ENCODE measurements around the gene BIRC7.

- no peak for TF ChIP-seq EP300 (IDR thresholded peaks at IDR 0.05)
- TF ChIP-seq, protein P1, sequence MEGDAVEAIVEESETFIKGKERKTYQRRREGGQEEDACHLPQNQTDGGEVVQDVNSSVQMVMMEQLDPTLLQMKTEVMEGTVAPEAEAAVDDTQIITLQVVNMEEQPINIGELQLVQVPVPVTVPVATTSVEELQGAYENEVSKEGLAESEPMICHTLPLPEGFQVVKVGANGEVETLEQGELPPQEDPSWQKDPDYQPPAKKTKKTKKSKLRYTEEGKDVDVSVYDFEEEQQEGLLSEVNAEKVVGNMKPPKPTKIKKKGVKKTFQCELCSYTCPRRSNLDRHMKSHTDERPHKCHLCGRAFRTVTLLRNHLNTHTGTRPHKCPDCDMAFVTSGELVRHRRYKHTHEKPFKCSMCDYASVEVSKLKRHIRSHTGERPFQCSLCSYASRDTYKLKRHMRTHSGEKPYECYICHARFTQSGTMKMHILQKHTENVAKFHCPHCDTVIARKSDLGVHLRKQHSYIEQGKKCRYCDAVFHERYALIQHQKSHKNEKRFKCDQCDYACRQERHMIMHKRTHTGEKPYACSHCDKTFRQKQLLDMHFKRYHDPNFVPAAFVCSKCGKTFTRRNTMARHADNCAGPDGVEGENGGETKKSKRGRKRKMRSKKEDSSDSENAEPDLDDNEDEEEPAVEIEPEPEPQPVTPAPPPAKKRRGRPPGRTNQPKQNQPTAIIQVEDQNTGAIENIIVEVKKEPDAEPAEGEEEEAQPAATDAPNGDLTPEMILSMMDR (IDR thresholded peaks at IDR 0.05) = no peak
- TF ChIP-seq POLR2A (IDR thresholded peaks at IDR 0.05) = no peak
Observed at GRCh38 chr20:63236116-63236837, 572 bp downstream of the BIRC7 start.
